ENCODE data around the gene LRRC19.
A peak's percentile ranks its signal among the peaks of the same experiment; 100 is the strongest.

The LRRC19 gene, protein sequence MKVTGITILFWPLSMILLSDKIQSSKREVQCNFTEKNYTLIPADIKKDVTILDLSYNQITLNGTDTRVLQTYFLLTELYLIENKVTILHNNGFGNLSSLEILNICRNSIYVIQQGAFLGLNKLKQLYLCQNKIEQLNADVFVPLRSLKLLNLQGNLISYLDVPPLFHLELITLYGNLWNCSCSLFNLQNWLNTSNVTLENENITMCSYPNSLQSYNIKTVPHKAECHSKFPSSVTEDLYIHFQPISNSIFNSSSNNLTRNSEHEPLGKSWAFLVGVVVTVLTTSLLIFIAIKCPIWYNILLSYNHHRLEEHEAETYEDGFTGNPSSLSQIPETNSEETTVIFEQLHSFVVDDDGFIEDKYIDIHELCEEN

DNA sequence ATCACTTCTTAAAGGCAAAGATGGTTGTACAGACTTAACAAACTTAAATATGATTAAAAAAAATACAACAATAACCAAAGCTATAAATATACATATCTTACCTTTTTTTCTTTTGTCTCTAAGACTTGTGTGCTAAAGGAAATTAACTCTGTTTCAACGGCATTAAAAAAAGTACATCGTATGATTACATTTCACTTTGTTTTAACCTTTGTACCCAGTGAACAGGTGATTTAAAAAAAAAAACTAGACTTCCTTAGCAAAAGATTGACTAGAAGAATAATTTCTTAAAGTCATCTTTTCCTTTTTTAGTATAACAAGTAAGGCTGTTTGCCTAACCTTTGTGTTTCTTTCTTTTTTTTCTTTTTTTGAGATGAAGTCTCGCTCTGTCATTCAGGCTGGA lies at the start of gene LRRC19:
LRRC19 (minus strand) TSS at position 182 of the 400 bp plus-strand sequence. CDS start 5,978 bp downstream, outside the sequence.
- no peak for DNase-seq (ENCODE audit: low spot score)

DNA sequence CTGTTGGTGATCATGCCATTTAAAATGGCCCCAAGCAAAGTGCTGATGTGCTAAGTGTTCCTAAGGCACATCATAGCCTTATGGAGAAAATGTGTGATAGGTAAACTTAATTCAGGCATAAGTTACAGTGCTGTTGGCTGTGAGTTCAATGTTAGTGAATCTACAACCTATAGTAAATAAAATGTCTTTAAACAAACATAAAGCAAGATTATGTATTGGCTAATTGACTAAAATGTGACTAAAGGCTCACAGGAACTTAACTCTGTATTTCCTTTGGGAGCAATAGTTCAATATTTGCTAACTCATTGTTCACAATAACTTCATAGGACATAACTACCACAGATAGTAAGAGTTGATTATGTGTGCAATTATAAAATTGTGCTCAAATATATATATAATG lies 49.4 kb upstream of the LRRC19 start:
- no peak for DNase-seq (ENCODE audit: low spot score)

DNA sequence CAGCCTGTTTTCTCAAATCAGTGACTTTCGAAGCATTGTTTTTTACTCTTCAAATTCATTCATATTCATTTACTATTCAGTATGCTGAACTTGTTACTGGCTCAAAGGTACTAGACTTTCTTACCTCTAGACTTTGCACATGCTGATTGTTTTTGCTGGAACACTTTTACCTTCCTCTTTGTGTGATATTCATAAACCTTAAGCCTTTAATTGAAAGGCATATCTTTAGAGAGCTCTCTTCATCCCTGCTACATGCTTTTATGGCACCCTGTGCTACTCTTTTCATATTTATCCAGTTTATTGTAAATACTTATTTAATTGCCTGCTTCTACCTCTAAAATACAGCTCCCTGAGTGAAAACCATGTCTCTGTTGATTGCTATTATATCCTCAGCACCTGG lies 48.7 kb upstream of the LRRC19 start:
- no peak for DNase-seq (ENCODE audit: low spot score)

DNA sequence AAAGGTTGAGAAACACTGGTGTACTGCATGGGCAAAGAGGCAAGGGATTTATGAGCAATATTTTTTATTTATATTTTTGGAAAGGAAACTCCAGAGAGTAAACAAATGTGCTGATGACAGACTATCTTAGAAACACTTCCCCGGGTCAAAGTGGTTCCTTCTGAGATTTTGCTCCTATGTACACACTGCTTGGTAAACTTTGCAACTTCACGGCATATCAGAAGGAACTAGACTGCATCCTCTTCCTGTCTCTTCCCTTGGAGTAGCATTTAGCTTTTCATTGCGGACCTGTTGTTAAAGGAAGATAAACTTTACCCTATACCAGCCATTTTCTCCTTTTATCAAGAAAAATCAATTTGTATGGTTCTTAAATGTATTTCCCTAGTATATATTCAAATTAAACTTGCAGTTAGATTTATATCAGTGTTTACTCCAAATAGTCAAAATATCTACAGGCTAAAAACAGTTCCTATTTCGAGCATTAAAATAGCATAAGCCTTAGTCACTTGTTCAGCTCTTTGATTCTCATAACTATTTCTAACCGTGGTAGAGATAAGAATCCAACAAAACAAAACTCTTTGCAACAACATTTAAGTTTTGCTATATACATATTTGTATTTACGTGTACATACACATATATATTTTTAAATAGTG lies 48.0 kb upstream of the LRRC19 start:
- no peak for DNase-seq (ENCODE audit: low spot score)

DNA sequence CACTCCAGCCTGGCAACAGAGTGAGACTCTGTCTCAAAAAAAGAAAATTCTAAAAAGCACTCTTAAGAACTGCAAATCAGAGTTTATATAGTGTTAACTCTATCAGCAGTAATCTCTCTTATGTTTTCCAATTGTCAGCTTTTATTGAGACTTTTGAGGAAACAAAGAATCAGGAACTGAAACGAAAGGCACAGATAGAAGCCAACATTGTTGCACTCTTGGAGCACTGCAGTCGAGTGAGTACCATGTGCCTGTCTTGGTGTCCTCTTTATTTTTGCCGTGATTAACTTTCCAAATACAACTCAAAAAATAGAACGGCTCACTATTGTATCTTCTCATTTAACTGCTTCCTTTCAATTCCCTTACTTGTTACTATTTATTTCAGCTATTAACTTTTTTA lies 41.7 kb upstream of the LRRC19 start:
- peak; percentile 24 for DNase-seq (ENCODE audit: low spot score)

DNA sequence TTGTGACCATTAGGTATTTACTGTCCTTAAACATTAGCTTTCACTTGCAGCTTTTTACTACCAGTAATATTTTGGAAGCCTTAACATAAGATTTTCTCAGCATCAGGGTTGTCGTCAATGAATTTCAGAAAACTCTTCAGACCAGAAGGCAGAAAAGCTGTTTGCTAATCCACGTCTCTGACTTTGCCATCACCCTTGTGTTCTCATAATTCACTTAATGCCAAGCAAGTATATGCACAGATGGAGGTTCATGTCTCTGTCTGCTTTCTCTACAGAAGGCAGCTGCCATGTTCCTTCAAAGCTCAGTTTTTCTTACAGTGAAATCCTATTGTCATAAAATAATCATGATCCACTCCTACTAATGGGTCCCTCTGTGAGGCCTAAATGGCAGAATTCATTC lies 37.7 kb upstream of the LRRC19 start:
- no peak for DNase-seq (ENCODE audit: low spot score)

DNA sequence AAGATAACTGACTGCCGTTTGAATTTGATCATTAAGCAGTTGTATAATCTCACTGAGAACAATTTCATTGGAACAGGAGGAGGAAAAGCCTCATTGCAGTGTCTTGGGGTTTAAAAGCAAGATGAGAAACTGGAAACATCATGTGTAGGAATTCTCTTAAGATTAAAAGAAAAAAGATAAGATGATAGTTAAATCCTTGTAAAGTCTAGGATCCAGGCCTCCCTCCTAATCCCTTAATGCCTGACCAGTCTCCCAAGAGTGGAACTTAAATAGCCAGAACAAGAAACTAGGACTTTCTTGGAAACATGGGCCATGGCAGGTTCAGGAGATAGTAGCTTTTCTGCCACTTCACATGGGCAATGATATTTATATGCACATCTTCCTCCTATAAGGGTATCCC lies 37.0 kb upstream of the LRRC19 start:
- DNase-seq (ENCODE audit: low spot score) = no peak

DNA sequence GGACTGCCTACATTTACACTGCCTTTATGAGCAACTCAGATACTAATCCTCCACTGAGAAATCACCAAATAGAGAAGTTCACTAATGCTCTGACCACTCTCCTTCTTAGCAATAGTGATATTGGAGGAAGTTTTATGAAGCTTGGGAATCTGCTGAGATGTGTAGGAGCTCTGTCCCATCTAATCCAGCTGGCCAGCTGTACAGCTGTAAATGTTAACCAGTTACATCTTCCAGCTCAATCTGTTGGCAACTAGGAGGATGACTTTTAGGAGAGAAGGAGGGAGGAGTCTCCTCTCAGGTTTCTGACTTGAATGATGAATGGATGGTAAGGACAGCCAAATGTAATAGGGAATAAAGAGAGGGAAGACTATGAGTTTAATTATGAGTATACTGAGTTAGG lies 36.3 kb upstream of the LRRC19 start:
- no peak for DNase-seq (ENCODE audit: low spot score)

DNA sequence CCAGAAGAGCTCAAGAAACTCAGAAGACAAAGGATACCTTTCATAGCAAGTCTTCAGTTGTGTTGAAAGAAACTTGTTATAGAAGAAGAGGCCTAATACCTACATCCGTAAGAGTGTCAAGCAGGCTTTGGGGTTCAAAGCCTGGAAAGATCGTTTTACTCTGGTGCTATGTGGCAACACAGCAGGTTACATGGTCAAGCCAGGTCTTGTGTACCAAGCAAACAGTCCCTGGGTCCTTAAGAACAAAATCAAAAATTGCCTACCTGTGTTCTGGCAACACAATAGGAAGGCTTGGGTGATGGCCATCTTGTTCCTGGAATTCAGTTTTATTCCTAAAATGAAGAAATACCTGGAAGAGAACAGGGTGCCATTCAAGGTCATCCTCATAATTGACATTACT lies 32.0 kb upstream of the LRRC19 start:
- no peak for DNase-seq (ENCODE audit: low spot score)

DNA sequence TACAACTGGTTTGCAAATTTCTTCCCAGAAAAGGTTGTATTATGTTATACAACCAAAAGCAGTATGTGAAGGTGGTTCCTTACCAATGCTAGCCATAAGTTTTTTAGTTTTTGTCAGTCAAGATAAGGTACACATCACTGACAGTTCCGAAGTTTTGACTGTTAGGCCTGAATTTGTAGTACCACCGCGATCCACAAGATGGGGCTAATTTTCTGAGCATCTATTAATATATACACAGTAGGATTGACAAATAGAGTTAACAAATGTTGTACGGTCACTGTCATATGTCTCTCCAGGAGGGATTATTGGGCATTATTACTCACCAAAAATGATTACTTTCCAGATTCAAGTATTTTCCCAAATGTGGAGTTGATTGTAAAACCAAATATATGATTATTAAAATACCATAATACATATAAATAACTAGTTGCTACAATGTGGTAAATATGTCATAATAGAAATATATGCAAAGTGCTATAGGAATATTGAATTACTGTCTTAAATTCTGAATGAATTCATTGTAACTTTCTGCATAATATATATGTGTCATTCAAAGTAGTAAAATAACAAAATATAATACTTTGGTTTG lies 28.4 kb upstream of the LRRC19 start:
- DNase-seq (ENCODE audit: low spot score) = peak; percentile 38

DNA sequence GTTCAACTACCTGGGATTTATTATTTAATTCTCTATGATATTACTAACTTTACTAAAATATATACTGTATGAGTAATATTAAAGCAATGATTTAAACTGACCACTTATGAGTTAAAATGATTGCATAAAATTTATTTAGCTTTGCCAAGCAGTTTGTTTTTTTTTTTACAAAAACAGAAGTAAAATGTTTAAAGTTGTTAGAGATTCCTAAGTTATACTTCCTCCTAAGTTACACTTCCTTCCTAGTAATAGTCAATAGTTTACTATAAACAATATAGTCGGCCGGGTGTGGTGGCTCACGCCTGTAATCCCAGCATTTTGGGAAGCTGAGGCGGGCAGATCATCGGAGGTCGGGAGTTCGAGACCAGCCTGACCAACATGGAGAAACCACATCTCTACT lies 23.7 kb upstream of the LRRC19 start:
- DNase-seq (ENCODE audit: low spot score) = no peak

DNA sequence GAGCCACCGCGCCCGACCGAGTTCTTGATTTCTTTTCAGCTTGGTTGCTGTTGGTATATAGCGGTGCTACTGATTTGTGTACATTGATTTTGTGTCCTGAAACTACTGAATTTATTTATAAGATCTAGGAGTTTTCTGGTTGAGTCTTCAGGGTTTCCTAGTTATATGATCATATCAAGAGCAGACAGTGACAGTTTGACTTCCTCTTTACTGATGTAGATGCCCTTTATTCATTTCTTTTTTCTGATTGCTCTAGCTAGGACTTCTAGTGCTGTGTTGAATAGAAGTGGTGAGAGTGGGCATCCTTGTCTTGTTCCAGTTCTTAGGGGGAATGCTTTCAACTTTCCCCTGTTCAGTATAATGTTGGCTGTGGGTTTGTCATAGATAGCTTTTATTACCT lies 17.4 kb upstream of the LRRC19 start:
- DNase-seq (ENCODE audit: low spot score) = no peak

DNA sequence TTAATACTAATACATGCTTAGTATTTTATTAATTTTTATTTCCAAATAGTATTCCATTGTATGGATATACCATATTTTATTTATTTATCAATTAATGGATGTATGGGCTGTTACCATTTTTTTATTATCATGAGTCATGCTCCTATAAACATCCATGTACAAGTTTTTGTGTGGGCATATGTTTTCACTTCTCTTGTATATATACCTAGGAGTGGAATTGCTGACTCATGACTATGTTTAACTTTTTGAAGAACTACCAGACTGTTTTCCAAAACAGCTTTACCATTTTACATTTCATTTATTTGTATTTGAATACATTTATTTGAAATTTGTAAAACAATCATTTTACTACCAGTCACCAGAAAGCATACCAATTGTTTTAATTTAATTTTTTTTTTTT lies 14.1 kb upstream of the LRRC19 start:
- no peak for DNase-seq (ENCODE audit: low spot score)

DNA sequence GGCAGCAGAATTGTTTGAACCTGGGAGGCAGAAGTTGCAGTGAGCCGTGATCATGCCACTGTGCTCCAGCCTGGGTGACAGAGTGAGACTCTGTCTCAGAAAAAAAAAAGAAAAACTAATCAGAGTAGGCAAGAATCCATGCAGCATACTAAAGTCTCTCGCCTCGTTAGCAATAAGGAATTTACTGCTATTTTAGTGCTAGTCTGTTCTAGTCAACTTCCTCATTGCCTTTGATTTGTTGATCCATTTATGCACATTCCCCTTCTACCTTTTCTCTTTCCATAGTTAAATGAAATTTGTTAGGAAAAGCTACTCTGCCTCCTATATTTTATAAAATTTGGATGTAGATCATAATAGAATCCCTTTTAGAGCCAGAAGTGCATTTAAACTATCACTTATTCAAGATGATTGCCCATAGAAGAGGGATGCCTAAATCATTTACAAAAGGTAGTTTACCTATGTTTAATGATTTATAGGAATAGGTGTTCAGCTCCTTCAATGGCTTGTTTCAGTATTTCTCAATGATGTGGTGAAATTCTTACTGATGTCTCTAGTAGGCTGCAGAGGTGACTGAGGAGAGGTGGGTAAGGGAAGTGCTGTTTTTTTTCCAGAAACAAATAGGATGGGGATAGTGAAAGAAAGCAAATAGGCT lies 1.9 kb downstream of the LRRC19 start:
- no peak for DNase-seq (ENCODE audit: low spot score)

DNA sequence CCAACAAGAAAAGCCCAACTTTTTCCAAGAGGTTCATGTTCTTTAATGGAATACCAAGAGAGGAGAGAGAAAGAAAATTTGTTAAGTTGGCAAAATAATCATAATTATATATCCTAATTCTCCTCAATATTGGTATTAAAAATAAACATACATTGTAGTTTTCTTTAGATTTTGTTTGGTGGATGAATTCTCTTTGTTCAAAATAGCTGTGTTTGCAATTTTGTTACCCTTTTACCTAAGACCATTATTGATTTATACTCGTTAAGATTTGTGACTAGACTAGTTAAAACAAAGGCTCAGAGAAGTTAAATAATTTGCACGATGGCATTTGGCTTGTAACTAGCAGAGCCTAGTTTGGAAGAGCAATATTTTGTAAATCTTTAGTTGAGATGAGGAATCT lies 9.7 kb downstream of the LRRC19 start:
- DNase-seq (ENCODE audit: low spot score) = no peak

DNA sequence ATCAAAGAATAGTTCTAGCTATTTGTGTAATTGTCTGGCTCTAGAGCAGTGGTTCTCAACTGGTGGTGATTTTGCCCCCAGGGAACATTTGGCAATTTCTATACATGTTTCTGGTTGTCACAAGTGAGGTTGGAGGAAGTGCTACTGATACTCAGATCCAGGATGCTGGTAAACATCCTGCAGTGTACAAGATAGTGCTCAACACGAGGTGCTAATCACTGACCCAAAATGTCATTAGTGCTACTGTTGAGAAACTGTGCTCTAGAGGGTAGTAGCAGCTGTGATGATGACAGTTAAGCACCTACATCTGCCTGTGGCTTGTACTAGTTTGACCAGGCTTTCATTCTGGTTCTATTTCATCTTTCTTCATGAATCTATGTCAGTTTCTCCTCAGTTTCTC lies 22.1 kb downstream of the LRRC19 start:
- DNase-seq (ENCODE audit: low spot score) = no peak

DNA sequence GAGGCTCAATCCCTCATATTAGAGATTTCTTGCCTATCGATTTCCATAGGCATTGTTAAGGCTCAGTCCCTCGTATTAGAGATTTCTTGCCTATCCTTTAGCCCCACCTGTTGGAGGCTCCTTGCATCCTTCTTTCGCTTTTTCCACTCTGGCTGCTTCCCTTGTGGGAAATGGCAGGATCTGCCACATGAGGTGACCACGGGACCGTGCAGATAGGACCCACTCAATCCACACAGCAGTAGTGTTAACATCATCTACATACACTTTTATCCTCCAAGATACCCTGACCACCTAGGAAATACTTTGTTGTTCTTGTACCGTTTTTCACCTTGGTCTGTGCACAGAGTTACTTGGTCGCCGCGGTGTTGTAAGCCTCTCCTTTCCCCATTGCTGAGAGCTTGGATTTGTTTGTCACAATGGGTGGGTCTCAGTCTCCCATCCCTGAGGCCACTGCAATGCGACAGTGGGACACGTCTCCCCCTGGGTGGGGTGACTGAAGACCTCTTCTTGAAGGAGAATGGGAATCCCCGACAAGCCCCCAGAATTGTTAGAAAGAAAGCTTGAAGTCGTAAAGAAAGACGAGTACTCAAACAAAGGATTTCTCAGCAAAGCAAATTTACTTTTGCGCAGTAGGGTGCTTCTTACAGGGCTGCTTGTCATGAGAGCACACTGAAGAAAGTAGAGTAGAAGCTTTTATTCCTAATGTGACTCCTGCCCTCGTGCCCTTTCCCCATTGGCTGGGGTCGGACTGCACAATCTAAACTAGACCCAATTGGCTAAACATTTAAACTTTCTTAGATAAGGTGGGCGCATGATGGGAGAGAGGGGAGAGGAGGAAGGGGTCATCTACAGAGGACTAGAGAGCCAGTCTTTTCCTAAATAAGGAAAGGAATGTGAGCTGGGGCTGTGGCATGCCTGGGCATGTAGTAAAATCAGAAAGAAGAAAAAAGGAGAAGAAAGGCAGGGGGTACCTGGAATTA lies 29.5 kb downstream of the LRRC19 start:
- DNase-seq (ENCODE audit: low spot score) = no peak

DNA sequence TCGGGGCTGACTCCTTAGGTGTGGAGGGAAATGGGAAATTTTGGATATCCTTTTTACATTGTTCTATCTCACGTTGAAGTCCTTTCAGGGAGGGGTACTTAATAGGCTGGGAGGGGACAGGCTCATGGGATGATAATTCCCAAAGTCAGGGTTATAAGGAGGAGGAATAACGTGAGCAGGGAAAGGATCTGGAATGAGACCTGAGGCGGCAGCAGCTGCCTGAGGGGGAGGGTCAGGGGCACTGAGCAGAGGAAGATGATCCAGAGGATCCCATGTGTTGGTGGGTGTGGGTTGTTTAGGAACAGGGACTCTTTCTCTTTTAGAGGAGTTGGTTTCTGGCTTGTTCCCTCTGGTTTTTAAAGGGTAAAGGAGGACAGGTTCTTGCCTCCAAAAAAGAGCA lies 30.5 kb downstream of the LRRC19 start:
- no peak for DNase-seq (ENCODE audit: low spot score)

DNA sequence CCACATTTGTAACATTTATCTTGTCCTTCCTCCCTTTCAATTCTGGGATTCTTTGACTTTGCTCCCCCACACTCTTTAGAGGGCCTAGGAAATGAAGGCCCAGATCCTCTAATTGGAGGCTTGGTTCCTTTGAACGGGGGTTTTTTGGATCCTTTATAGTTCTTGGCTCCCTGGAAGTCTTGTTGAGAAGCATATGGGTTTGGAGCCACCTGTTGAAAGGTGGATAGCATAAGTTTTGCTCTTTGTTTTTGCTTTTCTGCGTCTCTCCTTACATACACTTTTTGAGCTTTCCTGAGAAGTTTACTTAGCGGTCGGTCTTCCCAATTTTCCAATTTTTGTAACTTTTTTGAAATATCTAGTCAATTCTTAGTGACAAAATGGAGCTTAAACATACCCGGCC lies 31.5 kb downstream of the LRRC19 start:
- no peak for DNase-seq (ENCODE audit: low spot score)

DNA sequence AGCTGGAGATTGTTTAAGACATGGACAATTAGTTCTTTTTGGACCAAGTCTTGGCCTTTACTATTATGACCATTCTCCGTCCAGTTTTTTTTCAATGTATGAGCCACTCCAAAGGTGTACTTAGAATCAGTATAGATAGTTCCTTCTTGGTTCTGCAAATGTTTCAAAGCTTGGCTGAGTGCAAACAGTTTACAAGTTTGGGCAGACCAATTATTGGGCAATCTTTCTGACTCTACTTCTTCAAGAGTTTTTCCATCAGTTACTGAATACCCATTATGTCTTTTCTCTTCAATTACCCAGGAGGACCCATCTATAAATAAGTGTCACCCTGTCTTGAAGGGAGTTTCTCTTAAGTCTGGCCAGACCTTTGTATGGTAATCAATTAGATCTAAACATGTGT lies 33.8 kb downstream of the LRRC19 start:
- DNase-seq (ENCODE audit: low spot score) = no peak

DNA sequence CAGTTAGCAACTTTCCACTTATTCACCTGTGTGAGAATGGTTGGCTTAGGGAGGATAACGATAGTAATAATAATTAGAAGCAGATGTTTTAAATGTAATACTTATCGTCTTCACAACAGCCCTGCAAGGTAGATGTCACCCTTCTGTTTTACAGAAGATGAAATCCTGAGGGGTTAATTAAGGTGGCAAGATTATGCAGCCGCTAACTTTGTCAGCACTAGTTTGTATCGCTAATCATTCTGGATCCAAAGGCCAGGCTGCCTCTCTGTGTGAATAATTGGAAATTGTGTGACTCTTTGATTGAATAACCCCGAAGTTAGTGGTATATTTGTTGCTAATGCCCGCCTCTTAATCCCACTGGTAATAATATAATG lies 48.6 kb downstream of the LRRC19 start:
- DNase-seq (ENCODE audit: low spot score) = no peak
